PFSK-1 (cell line): ENCODE results near the gene ENO2.

Experiments
- POLR2AphosphoS5 ChIP-seq: IDR thresholded peaks from 2 replicates; pipeline ENCODE4 v1.6.1; 2012; ENCODE audit warnings: low read depth, mild to moderate bottlenecking, control low read depth, low read length, moderate library complexity
- REST ChIP-seq, 2 experiments: IDR thresholded peaks; 2 replicates each; pipeline versions ENCODE4 v1.6.1 to v1.8.0; 2011 to 2012; ENCODE audit warnings: low read depth in 2 of 2, low read length in 2 of 2, control low read depth in 1 of 2, inconsistent platforms in 1 of 2, mild to moderate bottlenecking in 1 of 2, moderate library complexity in 1 of 2; ENCODE audit not compliant: insufficient read depth in 1 of 2

GRCh38 chr12:6943389-6943721 lies 29.0 kb downstream of the ENO2 start:
- TF ChIP-seq POLR2AphosphoS5 = no peak
- TF ChIP-seq REST (IDR thresholded peaks at IDR 0.05; ENCODE audit: insufficient read depth in 1 of 2, low read depth in 2 of 2, low read length in 2 of 2) = no peak
